Endothelial cell (in vitro differentiated cells): Measurements from ENCODE around the gene JSRP1. TPM values are rescaled to one million over a fixed set of nuclear protein-coding genes. Genes with fewer than 3 reads are reported as not detected.
A peak's percentile ranks its signal among the peaks of the same experiment; 100 is the strongest.

Experiments
- DNase-seq: peaks from one replicate; pipeline ENCODE4 v3.0.0; 2021; ENCODE audit warnings: low spot score
- H3K27ac Mint-ChIP-seq: one replicate; pipeline ENCODE4 v1.8.0; 2021; ENCODE audit warnings: mixed read lengths, inconsistent platforms; ENCODE audit not compliant: unreplicated experiment
- H3K27me3 Mint-ChIP-seq: one replicate; pipeline ENCODE4 v1.8.0; 2021; ENCODE audit warnings: mild to moderate bottlenecking, moderate library complexity, mixed read lengths, inconsistent platforms; ENCODE audit not compliant: unreplicated experiment
- H3K36me3 Mint-ChIP-seq: one replicate; pipeline ENCODE4 v1.8.0; 2021; ENCODE audit warnings: mild to moderate bottlenecking, low read depth, mixed read lengths, inconsistent platforms; ENCODE audit not compliant: unreplicated experiment
- H3K4me1 Mint-ChIP-seq: one replicate; pipeline ENCODE4 v1.8.0; 2021; ENCODE audit warnings: mild to moderate bottlenecking, mixed read lengths, inconsistent platforms; ENCODE audit not compliant: unreplicated experiment
- H3K4me3 Mint-ChIP-seq: one replicate; pipeline ENCODE4 v1.8.0; 2021; ENCODE audit warnings: mild to moderate bottlenecking, mixed read lengths, inconsistent platforms; ENCODE audit not compliant: unreplicated experiment
- H3K9me3 Mint-ChIP-seq: one replicate; pipeline ENCODE4 v1.8.0; 2021; ENCODE audit warnings: mixed read lengths, inconsistent platforms; ENCODE audit not compliant: unreplicated experiment
- CTCF ChIP-seq: fragments of 200-600 bp; sonication (generic); IDR thresholded peaks from one replicate; pipeline ENCODE4 v1.5.0; 2021; ENCODE audit warnings: antibody characterized with exemption; ENCODE audit not compliant: unreplicated experiment
- total RNA-seq: library from RNA; stranded (reverse); fragmentation: NEBNext Ultra II Directional; extraction: Animal tissue kit (Norgen Biotek cat#: 25700); gene quantifications from one replicate; pipeline ENCODE4 v1.2.1, GENCODE V29; 2021; ENCODE audit not compliant: unreplicated experiment

The JSRP1 gene
- total RNA-seq, 1 donor from 2014 or later: not detected

GRCh38 chr19:2221250-2221831, 34.9 kb downstream of the JSRP1 start:
- Mint-ChIP-seq H3K36me3 (peaks cover 17% of the 10 kb centered on the region), H3K4me3 (no peak overlapping the region), H3K27me3 (peaks cover 7% of the 10 kb centered on the region), H3K9me3 (no peaks in the 10 kb centered on the region), H3K4me1 (peaks cover 4% of the 10 kb centered on the region), H3K27ac (peak overlapping the region; percentile 48)
- no peak for DNase-seq
- no peak for TF ChIP-seq CTCF

GRCh38 chr19:2219726-2220125, 36.5 kb downstream of the JSRP1 start:
- no peak for TF ChIP-seq CTCF
- H3K27ac Mint-ChIP-seq: no peak overlapping the region
- H3K9me3 Mint-ChIP-seq: no peaks in the 10 kb centered on the region
- peaks cover 4% of the 10 kb centered on the region for H3K4me1 Mint-ChIP-seq
- no peak overlapping the region for H3K4me3 Mint-ChIP-seq
- H3K27me3 Mint-ChIP-seq: peaks cover 6% of the 10 kb centered on the region
- peaks cover 27% of the 10 kb centered on the region for H3K36me3 Mint-ChIP-seq
- DNase-seq: no peak

- Mint-ChIP-seq H3K9me3 (no peaks in the 10 kb centered on the region), H3K36me3 (peaks cover 26% of the 10 kb centered on the region), H3K27ac (no peak overlapping the region), H3K4me3 (no peak overlapping the region), H3K27me3 (no peaks in the 10 kb centered on the region), H3K4me1 (no peaks in the 10 kb centered on the region)
- no peak for DNase-seq
- no peak for TF ChIP-seq CTCF
These were observed 38.6 kb downstream of the JSRP1 start for GRCh38 chr19:2217591-2217990.

- H3K4me1 Mint-ChIP-seq: peaks cover 3% of the 10 kb centered on the region
- peaks cover 1% of the 10 kb centered on the region for H3K27me3 Mint-ChIP-seq
- peak overlapping the region; percentile 40 for H3K4me3 Mint-ChIP-seq
- peak overlapping the region; percentile 12 for H3K27ac Mint-ChIP-seq
- H3K36me3 Mint-ChIP-seq: peaks cover 30% of the 10 kb centered on the region
- no peaks in the 10 kb centered on the region for H3K9me3 Mint-ChIP-seq
- DNase-seq: no peak
- no peak for TF ChIP-seq CTCF
These were observed 39.6 kb downstream of the JSRP1 start for GRCh38 chr19:2216361-2217225.

- peaks cover 1% of the 10 kb centered on the region for H3K27me3 Mint-ChIP-seq
- no peak overlapping the region for H3K27ac Mint-ChIP-seq
- peaks cover 33% of the 10 kb centered on the region for H3K36me3 Mint-ChIP-seq
- no peak overlapping the region for H3K4me3 Mint-ChIP-seq
- TF ChIP-seq CTCF: no peak
- no peak for DNase-seq
- H3K9me3 Mint-ChIP-seq: no peaks in the 10 kb centered on the region
- H3K4me1 Mint-ChIP-seq: peaks cover 3% of the 10 kb centered on the region
These were observed 40.9 kb downstream of the JSRP1 start for GRCh38 chr19:2215281-2215751.
